Panc1 (cell line): ENCODE data around the gene CXCL17.

ENCODE experiments used
- POLR2AphosphoS5 ChIP-seq: IDR thresholded peaks from 2 replicates; pipeline ENCODE4 v1.6.1; 2012; ENCODE audit warnings: mild to moderate bottlenecking, low read depth, low read length, moderate library complexity
- TF ChIP-seq, protein P1 (sequence below): fragments of 450-650 bp; IDR thresholded peaks from 2 replicates; pipeline ENCODE4 v1.5.1; 2017; ENCODE audit warnings: mild to moderate bottlenecking
- TF ChIP-seq, protein P2 (sequence below), 2 experiments: IDR thresholded peaks; 2 replicates each; pipeline ENCODE4 v1.6.1; 2011 to 2012; ENCODE audit warnings: low read depth in 2 of 2, control low read depth in 1 of 2, low read length in 1 of 2, mild to moderate bottlenecking in 1 of 2, moderate library complexity in 1 of 2; ENCODE audit not compliant: insufficient read depth in 1 of 2

DNA sequence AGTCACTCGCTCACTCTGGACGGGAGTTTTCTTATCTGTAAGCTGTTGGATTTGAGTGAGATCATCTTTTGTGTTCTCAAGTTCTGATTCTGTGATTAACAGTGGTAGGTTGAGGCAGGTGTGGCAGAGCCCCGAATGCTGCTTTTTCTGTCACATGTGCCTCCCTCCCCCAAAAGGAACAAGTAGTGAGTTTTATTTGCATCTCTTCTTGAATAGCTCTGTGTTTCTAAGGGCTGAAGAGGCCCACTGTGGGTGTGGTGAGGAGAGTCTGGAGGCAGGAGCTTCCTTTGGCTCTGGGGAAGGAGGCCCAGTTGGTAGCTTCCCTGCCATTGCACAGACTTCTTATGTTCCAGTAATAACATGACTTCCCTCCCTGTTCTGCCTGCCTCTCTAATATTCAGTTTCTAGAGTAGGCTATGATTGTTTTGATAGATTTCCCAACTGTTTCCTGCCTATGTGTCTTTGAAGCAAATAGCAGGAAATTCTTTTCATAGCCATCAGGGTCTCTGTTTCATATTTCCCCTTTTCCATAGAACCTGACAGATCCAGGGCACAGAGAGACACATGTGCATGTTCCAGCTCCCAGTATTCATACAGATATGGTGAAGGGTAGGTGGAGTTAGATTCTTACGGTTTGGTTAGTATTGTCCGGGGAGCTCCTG, 23.9 kb upstream of the CXCL17 start:
- TF ChIP-seq, protein P1, sequence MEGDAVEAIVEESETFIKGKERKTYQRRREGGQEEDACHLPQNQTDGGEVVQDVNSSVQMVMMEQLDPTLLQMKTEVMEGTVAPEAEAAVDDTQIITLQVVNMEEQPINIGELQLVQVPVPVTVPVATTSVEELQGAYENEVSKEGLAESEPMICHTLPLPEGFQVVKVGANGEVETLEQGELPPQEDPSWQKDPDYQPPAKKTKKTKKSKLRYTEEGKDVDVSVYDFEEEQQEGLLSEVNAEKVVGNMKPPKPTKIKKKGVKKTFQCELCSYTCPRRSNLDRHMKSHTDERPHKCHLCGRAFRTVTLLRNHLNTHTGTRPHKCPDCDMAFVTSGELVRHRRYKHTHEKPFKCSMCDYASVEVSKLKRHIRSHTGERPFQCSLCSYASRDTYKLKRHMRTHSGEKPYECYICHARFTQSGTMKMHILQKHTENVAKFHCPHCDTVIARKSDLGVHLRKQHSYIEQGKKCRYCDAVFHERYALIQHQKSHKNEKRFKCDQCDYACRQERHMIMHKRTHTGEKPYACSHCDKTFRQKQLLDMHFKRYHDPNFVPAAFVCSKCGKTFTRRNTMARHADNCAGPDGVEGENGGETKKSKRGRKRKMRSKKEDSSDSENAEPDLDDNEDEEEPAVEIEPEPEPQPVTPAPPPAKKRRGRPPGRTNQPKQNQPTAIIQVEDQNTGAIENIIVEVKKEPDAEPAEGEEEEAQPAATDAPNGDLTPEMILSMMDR: no peak
- TF ChIP-seq, protein P2, sequence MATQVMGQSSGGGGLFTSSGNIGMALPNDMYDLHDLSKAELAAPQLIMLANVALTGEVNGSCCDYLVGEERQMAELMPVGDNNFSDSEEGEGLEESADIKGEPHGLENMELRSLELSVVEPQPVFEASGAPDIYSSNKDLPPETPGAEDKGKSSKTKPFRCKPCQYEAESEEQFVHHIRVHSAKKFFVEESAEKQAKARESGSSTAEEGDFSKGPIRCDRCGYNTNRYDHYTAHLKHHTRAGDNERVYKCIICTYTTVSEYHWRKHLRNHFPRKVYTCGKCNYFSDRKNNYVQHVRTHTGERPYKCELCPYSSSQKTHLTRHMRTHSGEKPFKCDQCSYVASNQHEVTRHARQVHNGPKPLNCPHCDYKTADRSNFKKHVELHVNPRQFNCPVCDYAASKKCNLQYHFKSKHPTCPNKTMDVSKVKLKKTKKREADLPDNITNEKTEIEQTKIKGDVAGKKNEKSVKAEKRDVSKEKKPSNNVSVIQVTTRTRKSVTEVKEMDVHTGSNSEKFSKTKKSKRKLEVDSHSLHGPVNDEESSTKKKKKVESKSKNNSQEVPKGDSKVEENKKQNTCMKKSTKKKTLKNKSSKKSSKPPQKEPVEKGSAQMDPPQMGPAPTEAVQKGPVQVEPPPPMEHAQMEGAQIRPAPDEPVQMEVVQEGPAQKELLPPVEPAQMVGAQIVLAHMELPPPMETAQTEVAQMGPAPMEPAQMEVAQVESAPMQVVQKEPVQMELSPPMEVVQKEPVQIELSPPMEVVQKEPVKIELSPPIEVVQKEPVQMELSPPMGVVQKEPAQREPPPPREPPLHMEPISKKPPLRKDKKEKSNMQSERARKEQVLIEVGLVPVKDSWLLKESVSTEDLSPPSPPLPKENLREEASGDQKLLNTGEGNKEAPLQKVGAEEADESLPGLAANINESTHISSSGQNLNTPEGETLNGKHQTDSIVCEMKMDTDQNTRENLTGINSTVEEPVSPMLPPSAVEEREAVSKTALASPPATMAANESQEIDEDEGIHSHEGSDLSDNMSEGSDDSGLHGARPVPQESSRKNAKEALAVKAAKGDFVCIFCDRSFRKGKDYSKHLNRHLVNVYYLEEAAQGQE (IDR thresholded peaks at IDR 0.05; ENCODE audit: insufficient read depth in 1 of 2, low read depth in 2 of 2, low read length in 1 of 2): no peak
- no peak for TF ChIP-seq POLR2AphosphoS5
